ENCODE measurements around the gene CBY1. TPM values are rescaled to one million over a fixed set of nuclear protein-coding genes. Genes with fewer than 3 reads are reported as not detected.

CBY1 gene
- total RNA-seq, 1 donor from 2014 or later, result 25.0 TPM

- no peak for DNase-seq (ENCODE audit: low read depth)
Measured at GRCh38 chr22:38721551-38721950, 65.1 kb downstream of the CBY1 start.

Other genes starting within 250 kb of the CBY1 start
- not detected in 2 replicates for gene KCNJ4, start 201.4 kb upstream of the CBY1 start, total RNA-seq
- 34.2 and 73.5 TPM in 2 replicates for gene KDELR3, start 188.5 kb upstream of the CBY1 start, total RNA-seq
- 381 and 469 TPM in 2 replicates for gene DDX17, start 150.3 kb upstream of the CBY1 start, total RNA-seq
- 2.0 and 3.6 TPM in 2 replicates for gene DMC1, start 86.5 kb upstream of the CBY1 start, total RNA-seq
- 5.4 and 8.9 TPM in 2 replicates for gene FAM227A, start 246 bp upstream of the CBY1 start, total RNA-seq
- gene TOMM22, start 25.3 kb downstream of the CBY1 start, total RNA-seq, result 34.1 and 109 TPM in 2 replicates
- 60.1 and 91.9 TPM in 2 replicates for gene JOSD1, start 44.3 kb downstream of the CBY1 start, total RNA-seq
- gene GTPBP1, start 49.3 kb downstream of the CBY1 start, total RNA-seq, result 16.8 and 54.8 TPM in 2 replicates
- gene SUN2, start 99.4 kb downstream of the CBY1 start, total RNA-seq, result 101 and 117 TPM in 2 replicates
- gene DNAL4, start 137.5 kb downstream of the CBY1 start, total RNA-seq, result 18.2 and 33.5 TPM in 2 replicates
- 0.87 and 24.7 TPM in 2 replicates for gene NPTXR, start 187.4 kb downstream of the CBY1 start, total RNA-seq
- 28.3 and 62.7 TPM in 2 replicates for gene CBX6, start 215.6 kb downstream of the CBY1 start, total RNA-seq

All from renal cortical epithelial cell (primary cell).